ENCODE measurements around the gene ABCG8. TPM values are rescaled to one million over a fixed set of nuclear protein-coding genes. Genes with fewer than 3 reads are reported as not detected.

The ABCG8 gene
- total RNA-seq, 2 experiments from 2014 or later, result not detected

- H3K4me3 Mint-ChIP-seq, result no peak overlapping the region
- CTCF ChIA-PET, result no interaction called here
Measured at GRCh38 chr2:43854671-43855070, 15.9 kb downstream of the ABCG8 start.

GRCh38 chr2:43855292-43855691 is 16.5 kb downstream of the ABCG8 start:
- Mint-ChIP-seq H3K27ac (no peak overlapping the region), H3K27me3 (peaks cover 50% of the 10 kb centered on the region), H3K4me1 (no peaks in the 10 kb centered on the region), H3K4me3 (no peak overlapping the region), H3K36me3 (no peaks in the 10 kb centered on the region), H3K9me3 (ENCODE audit: low read depth) (no peaks in the 10 kb centered on the region)
- ATAC-seq (no peak), DNase-seq (no peak)
- CTCF ChIA-PET, result no interaction called here

More at GRCh38 chr2:43854671-43855070, 15.9 kb downstream of the ABCG8 start:
- Mint-ChIP-seq H3K4me1 (no peaks in the 10 kb centered on the region), H3K36me3 (no peaks in the 10 kb centered on the region), H3K27me3 (peaks cover 47% of the 10 kb centered on the region), H3K27ac (no peak overlapping the region), H3K9me3 (ENCODE audit: low read depth) (no peaks in the 10 kb centered on the region)
- DNase-seq (no peak), ATAC-seq (no peak)

GRCh38 chr2:43872151-43872550 is 33.4 kb downstream of the ABCG8 start:
- CTCF ChIA-PET, result no interaction called here
- no peaks in the 10 kb centered on the region for H3K36me3 Mint-ChIP-seq
- no peaks in the 10 kb centered on the region for H3K9me3 Mint-ChIP-seq (ENCODE audit: low read depth)
- H3K27me3 Mint-ChIP-seq, result peaks cover 40% of the 10 kb centered on the region
- DNase-seq, result no peak
- no peaks in the 10 kb centered on the region for H3K4me1 Mint-ChIP-seq
- no peak overlapping the region for H3K4me3 Mint-ChIP-seq
- H3K27ac Mint-ChIP-seq, result no peak overlapping the region
- no peak for ATAC-seq

- peaks cover 18% of the 10 kb centered on the region for H3K27me3 Mint-ChIP-seq
- H3K4me3 Mint-ChIP-seq, result no peak overlapping the region
- no peak for ATAC-seq
- peaks cover 5% of the 10 kb centered on the region for H3K4me1 Mint-ChIP-seq
- DNase-seq, result no peak
- no peaks in the 10 kb centered on the region for H3K36me3 Mint-ChIP-seq
- no peaks in the 10 kb centered on the region for H3K9me3 Mint-ChIP-seq (ENCODE audit: low read depth)
- no peak overlapping the region for H3K27ac Mint-ChIP-seq
- CTCF ChIA-PET, result interaction anchor here (0.5 kb wide), 1 partner anchor 410 kb away, joined by 4 read pairs; no protein-coding TSS in a partner anchor
Measured at GRCh38 chr2:43874776-43875451, 36.1 kb downstream of the ABCG8 start.

- DNase-seq (peak; percentile 82), ATAC-seq (peak; percentile 84)
- Mint-ChIP-seq H3K4me1 (peaks cover 5% of the 10 kb centered on the region), H3K4me3 (no peak overlapping the region), H3K27ac (no peak overlapping the region), H3K27me3 (peaks cover 8% of the 10 kb centered on the region), H3K36me3 (no peaks in the 10 kb centered on the region), H3K9me3 (ENCODE audit: low read depth) (no peaks in the 10 kb centered on the region)
- CTCF ChIA-PET, result interaction anchor here (0.7 to 1.4 kb wide), 13 partner anchors 15 to 206 kb away, joined by 3 to 8 read pairs (median 4); no protein-coding TSS in a partner anchor
Measured at GRCh38 chr2:43877782-43878464, 39.2 kb downstream of the ABCG8 start.

GRCh38 chr2:43879261-43879660 is 40.5 kb downstream of the ABCG8 start:
- H3K27me3 Mint-ChIP-seq, result peaks cover 3% of the 10 kb centered on the region
- ATAC-seq (no peak), DNase-seq (no peak)

GRCh38 chr2:43880471-43880870 is 41.7 kb downstream of the ABCG8 start:
- ATAC-seq, result no peak
- Mint-ChIP-seq H3K9me3 (ENCODE audit: low read depth) (no peaks in the 10 kb centered on the region), H3K27ac (no peak overlapping the region), H3K4me3 (no peak overlapping the region), H3K36me3 (peaks cover 4% of the 10 kb centered on the region), H3K4me1 (peaks cover 5% of the 10 kb centered on the region), H3K27me3 (no peaks in the 10 kb centered on the region)
- no peak for DNase-seq
- CTCF ChIA-PET, result interaction anchor here (0.6 kb wide), 1 partner anchor 43 kb away, joined by 4 read pairs; no protein-coding TSS in a partner anchor

More at GRCh38 chr2:43879261-43879660, 40.5 kb downstream of the ABCG8 start:
- Mint-ChIP-seq H3K27ac (no peak overlapping the region), H3K4me1 (peaks cover 5% of the 10 kb centered on the region), H3K4me3 (no peak overlapping the region), H3K9me3 (ENCODE audit: low read depth) (no peaks in the 10 kb centered on the region), H3K36me3 (no peaks in the 10 kb centered on the region)
- CTCF ChIA-PET, result interaction anchor here (0.5 to 1.5 kb wide), 2 partner anchors 13 to 974 kb away, joined by 4 to 8 read pairs; no protein-coding TSS in a partner anchor

GRCh38 chr2:43880952-43881351 is 42.2 kb downstream of the ABCG8 start:
- peaks cover 5% of the 10 kb centered on the region for H3K4me1 Mint-ChIP-seq
- DNase-seq, result no peak
- peaks cover 4% of the 10 kb centered on the region for H3K36me3 Mint-ChIP-seq
- H3K4me3 Mint-ChIP-seq, result no peak overlapping the region
- no peak for ATAC-seq
- no peaks in the 10 kb centered on the region for H3K9me3 Mint-ChIP-seq (ENCODE audit: low read depth)
- CTCF ChIA-PET, result no interaction called here
- H3K27ac Mint-ChIP-seq, result no peak overlapping the region
- H3K27me3 Mint-ChIP-seq, result no peaks in the 10 kb centered on the region

- H3K36me3 Mint-ChIP-seq, result peaks cover 12% of the 10 kb centered on the region
- no peak overlapping the region for H3K4me3 Mint-ChIP-seq
- no peaks in the 10 kb centered on the region for H3K27me3 Mint-ChIP-seq
- H3K9me3 Mint-ChIP-seq (ENCODE audit: low read depth), result no peaks in the 10 kb centered on the region
- H3K4me1 Mint-ChIP-seq, result peaks cover 5% of the 10 kb centered on the region
- no peak for ATAC-seq
- CTCF ChIA-PET, result no interaction called here
- H3K27ac Mint-ChIP-seq, result no peak overlapping the region
- no peak for DNase-seq
Measured at GRCh38 chr2:43882312-43882711, 43.5 kb downstream of the ABCG8 start.

- no peak overlapping the region for H3K4me3 Mint-ChIP-seq
Measured at GRCh38 chr2:43884689-43885088, 45.9 kb downstream of the ABCG8 start.

GRCh38 chr2:43885132-43885632 is 46.4 kb downstream of the ABCG8 start:
- no peaks in the 10 kb centered on the region for H3K27me3 Mint-ChIP-seq
- H3K27ac Mint-ChIP-seq, result no peak overlapping the region
- H3K4me3 Mint-ChIP-seq, result no peak overlapping the region
- no peak for DNase-seq
- no peaks in the 10 kb centered on the region for H3K4me1 Mint-ChIP-seq
- no peak for ATAC-seq
- peaks cover 37% of the 10 kb centered on the region for H3K36me3 Mint-ChIP-seq
- no peaks in the 10 kb centered on the region for H3K9me3 Mint-ChIP-seq (ENCODE audit: low read depth)
- CTCF ChIA-PET, result no interaction called here

More at GRCh38 chr2:43884689-43885088, 45.9 kb downstream of the ABCG8 start:
- CTCF ChIA-PET, result no interaction called here
- H3K4me1 Mint-ChIP-seq, result no peaks in the 10 kb centered on the region
- no peaks in the 10 kb centered on the region for H3K9me3 Mint-ChIP-seq (ENCODE audit: low read depth)
- DNase-seq (no peak), ATAC-seq (no peak)
- H3K27me3 Mint-ChIP-seq, result no peaks in the 10 kb centered on the region
- peaks cover 32% of the 10 kb centered on the region for H3K36me3 Mint-ChIP-seq
- no peak overlapping the region for H3K27ac Mint-ChIP-seq

GRCh38 chr2:43887176-43887575 is 48.4 kb downstream of the ABCG8 start:
- Mint-ChIP-seq H3K36me3 (peaks cover 53% of the 10 kb centered on the region), H3K9me3 (ENCODE audit: low read depth) (no peaks in the 10 kb centered on the region), H3K27me3 (no peaks in the 10 kb centered on the region)

GRCh38 chr2:43889416-43889815 is 50.6 kb downstream of the ABCG8 start:
- DNase-seq (no peak), ATAC-seq (no peak)
- H3K27ac Mint-ChIP-seq, result no peak overlapping the region
- H3K27me3 Mint-ChIP-seq, result no peaks in the 10 kb centered on the region
- CTCF ChIA-PET, result no interaction called here
- no peak overlapping the region for H3K4me3 Mint-ChIP-seq
- H3K4me1 Mint-ChIP-seq, result no peaks in the 10 kb centered on the region
- no peaks in the 10 kb centered on the region for H3K9me3 Mint-ChIP-seq (ENCODE audit: low read depth)
- peaks cover 68% of the 10 kb centered on the region for H3K36me3 Mint-ChIP-seq

More at GRCh38 chr2:43887176-43887575, 48.4 kb downstream of the ABCG8 start:
- H3K27ac Mint-ChIP-seq, result no peak overlapping the region
- H3K4me1 Mint-ChIP-seq, result no peaks in the 10 kb centered on the region
- ATAC-seq (no peak), DNase-seq (no peak)
- no peak overlapping the region for H3K4me3 Mint-ChIP-seq
- CTCF ChIA-PET, result no interaction called here

GRCh38 chr2:43890855-43891254 is 52.1 kb downstream of the ABCG8 start:
- Mint-ChIP-seq H3K27me3 (no peaks in the 10 kb centered on the region), H3K4me1 (no peaks in the 10 kb centered on the region), H3K9me3 (ENCODE audit: low read depth) (no peaks in the 10 kb centered on the region), H3K36me3 (peaks cover 67% of the 10 kb centered on the region), H3K4me3 (no peak overlapping the region), H3K27ac (no peak overlapping the region)
- DNase-seq (no peak), ATAC-seq (no peak)
- CTCF ChIA-PET, result no interaction called here
